H9 (cell line): ENCODE data around the gene ELL3. TPM values are rescaled to one million over a fixed set of nuclear protein-coding genes. Genes with fewer than 3 reads are reported as not detected.

Source experiments
- DNase-seq: peaks from one replicate; pipeline ENCODE4 v3.0.0-alpha.2; 2017
- H2AFZ ChIP-seq: one replicate; pipeline ENCODE4 v1.6.1; 2013; ENCODE audit warnings: mild to moderate bottlenecking, low read length, control low read depth, moderate library complexity
- H2AK5ac ChIP-seq: 2 replicates; pipeline ENCODE4 v1.6.1; 2013; ENCODE audit warnings: low read length, control low read depth, mixed read lengths; ENCODE audit not compliant: insufficient read length
- H2BK120ac ChIP-seq: one replicate; pipeline ENCODE4 v1.6.1; 2013; ENCODE audit warnings: low read depth, mild to moderate bottlenecking, low read length, control low read depth, inconsistent platforms; ENCODE audit not compliant: poor library complexity, severe bottlenecking
- H2BK12ac ChIP-seq: 2 replicates; pipeline ENCODE4 v1.6.1; 2013; ENCODE audit warnings: low read length, control low read depth, mixed read lengths, low read depth; ENCODE audit not compliant: insufficient read length
- H2BK15ac ChIP-seq: 2 replicates; pipeline ENCODE4 v1.6.1; 2013; ENCODE audit warnings: low read depth, low read length, control low read depth
- H2BK20ac ChIP-seq: one replicate; pipeline ENCODE4 v1.6.1; 2013; ENCODE audit warnings: low read depth, mild to moderate bottlenecking, low read length, control low read depth, inconsistent platforms; ENCODE audit not compliant: poor library complexity, severe bottlenecking
- H2BK5ac ChIP-seq: 2 replicates; pipeline ENCODE4 v1.6.1; 2013; ENCODE audit warnings: low read length, control low read depth, mixed read lengths; ENCODE audit not compliant: insufficient read length
- H3K14ac ChIP-seq: 2 replicates; pipeline ENCODE4 v1.6.1; 2013; ENCODE audit warnings: low read length, control low read depth; ENCODE audit not compliant: insufficient read depth
- H3K18ac ChIP-seq: 2 replicates; pipeline ENCODE4 v1.6.1; 2013; ENCODE audit warnings: low read depth, mild to moderate bottlenecking, mixed read lengths, low read length, control low read depth; ENCODE audit not compliant: insufficient read length
- H3K23ac ChIP-seq: 2 replicates; pipeline ENCODE4 v1.6.1; 2013; ENCODE audit warnings: low read length, control low read depth, mixed read lengths, low read depth; ENCODE audit not compliant: insufficient read length
- H3K23me2 ChIP-seq: 2 replicates; pipeline ENCODE4 v1.6.1; 2013; ENCODE audit warnings: low read depth, mild to moderate bottlenecking, mixed read lengths, low read length, control low read depth; ENCODE audit not compliant: insufficient read length, poor library complexity, severe bottlenecking
- H3K27ac ChIP-seq: 2 replicates; pipeline ENCODE4 v1.5.1; 2013; ENCODE audit warnings: low read length, control low read depth, mixed read lengths, low read depth; ENCODE audit not compliant: insufficient read length
- H3K27me3 ChIP-seq: 2 replicates; pipeline ENCODE4 v1.6.1; 2013; ENCODE audit warnings: low read length, control low read depth, inconsistent platforms; ENCODE audit not compliant: insufficient read depth
- H3K4ac ChIP-seq: 2 replicates; pipeline ENCODE4 v1.6.1; 2013; ENCODE audit warnings: low read depth, mild to moderate bottlenecking, control low read depth, inconsistent platforms, low read length, moderate library complexity
- H3K4me1 ChIP-seq: 2 replicates; pipeline ENCODE4 v1.6.1; 2013; ENCODE audit warnings: low read length, control low read depth, inconsistent platforms; ENCODE audit not compliant: insufficient read depth
- H3K4me2 ChIP-seq: 2 replicates; pipeline ENCODE4 v1.6.1; 2013; ENCODE audit warnings: low read length, control low read depth, mixed read lengths; ENCODE audit not compliant: insufficient read length, insufficient read depth
- H3K56ac ChIP-seq: 2 replicates; pipeline ENCODE4 v1.6.1; 2013; ENCODE audit warnings: low read depth, mild to moderate bottlenecking, mixed read lengths, low read length, control low read depth; ENCODE audit not compliant: insufficient read length
- H3K79me1 ChIP-seq: 2 replicates; pipeline ENCODE4 v1.6.1; 2013; ENCODE audit warnings: low read depth, mild to moderate bottlenecking, moderate library complexity, low read length, control low read depth, inconsistent platforms; ENCODE audit not compliant: insufficient read depth, poor library complexity, severe bottlenecking
- H3K79me2 ChIP-seq: 2 replicates; pipeline ENCODE4 v1.6.1; 2013; ENCODE audit warnings: low read length, control low read depth, inconsistent platforms; ENCODE audit not compliant: insufficient read depth
- H3K9ac ChIP-seq: 2 replicates; pipeline ENCODE4 v1.6.1; 2013; ENCODE audit warnings: low read length, control low read depth, mixed read lengths; ENCODE audit not compliant: insufficient read length; ENCODE audit errors: extremely low read depth
- H3K9me3 ChIP-seq: one replicate; pipeline ENCODE4 v1.6.1; 2013; ENCODE audit warnings: low read depth, low read length, inconsistent platforms; ENCODE audit not compliant: control insufficient read depth
- H3T11ph ChIP-seq: one replicate; pipeline ENCODE4 v1.6.1; 2013; ENCODE audit warnings: mild to moderate bottlenecking, low read length, control low read depth, inconsistent platforms
- H4K20me1 ChIP-seq: one replicate; pipeline ENCODE4 v1.6.1; 2013; ENCODE audit not compliant: control insufficient read depth, insufficient read length, insufficient read depth
- H4K5ac ChIP-seq: 2 replicates; pipeline ENCODE4 v1.6.1; 2013; ENCODE audit warnings: low read depth, mild to moderate bottlenecking, mixed read lengths, low read length, control low read depth; ENCODE audit not compliant: insufficient read length
- H4K8ac ChIP-seq: replicated peaks from 2 replicates; pipeline ENCODE4 v1.6.1; 2013; ENCODE audit warnings: low read length, control low read depth, mixed read lengths, low read depth; ENCODE audit not compliant: insufficient read length
- H4K91ac ChIP-seq: 2 replicates; pipeline ENCODE4 v1.6.1; 2013; ENCODE audit warnings: low read depth, mild to moderate bottlenecking, moderate library complexity, mixed read lengths, low read length, control low read depth; ENCODE audit not compliant: insufficient read length
- H3K27ac Mint-ChIP-seq, 3 experiments: 2 replicates in 2 of 3; 3 replicates in 1 of 3; pipeline ENCODE4 v1.8.0; 2020 to 2021; ENCODE audit warnings: mixed read lengths in 3 of 3, mild to moderate bottlenecking in 1 of 3, moderate library complexity in 1 of 3
- H3K27me3 Mint-ChIP-seq: 2 replicates; pipeline ENCODE4 v1.8.0; 2021; ENCODE audit warnings: low read depth, mild to moderate bottlenecking, moderate library complexity, mixed read lengths
- H3K36me3 Mint-ChIP-seq, 3 experiments: 2 replicates in 2 of 3; 3 replicates in 1 of 3; pipeline ENCODE4 v1.8.0; 2020 to 2021; ENCODE audit warnings: low read depth in 3 of 3, mixed read lengths in 3 of 3; ENCODE audit not compliant: insufficient read depth in 1 of 3
- H3K4me1 Mint-ChIP-seq, 2 experiments: 2 replicates each; pipeline ENCODE4 v1.8.0; 2020; ENCODE audit warnings: mixed read lengths in 2 of 2
- H3K4me3 Mint-ChIP-seq, 2 experiments: 2 replicates in 1 of 2; 3 replicates in 1 of 2; pipeline ENCODE4 v1.8.0; 2020 to 2021; ENCODE audit warnings: mild to moderate bottlenecking in 2 of 2, mixed read lengths in 2 of 2, moderate library complexity in 1 of 2
- H3K9me3 Mint-ChIP-seq, 2 experiments: 2 replicates in 1 of 2; 3 replicates in 1 of 2; pipeline ENCODE4 v1.8.0; 2020; ENCODE audit warnings: mild to moderate bottlenecking in 2 of 2, mixed read lengths in 2 of 2, moderate library complexity in 1 of 2
- WGBS: extraction: QIAGEN DNeasy Blood & Tissue Kit; methylation state at CpG from one replicate; pipeline ENCODE4 v1.1.7; 2013; ENCODE audit warnings: missing lambda C conversion rate, low lambda C conversion rate, mixed read lengths; ENCODE audit not compliant: insufficient read length; ENCODE audit errors: extremely low coverage; 5-methylcytosine and 5-hydroxymethylcytosine counted together
- microRNA-seq: library from miRNA; unstranded; fragments of <30 nt; microRNA quantifications from one replicate; pipeline ENCODE4, GENCODE V29; 2020; ENCODE audit warnings: borderline microRNAs expressed
- total RNA-seq: library from RNA; stranded (reverse); gene quantifications from 2 replicates; pipeline ENCODE4 v1.2.1, GENCODE V29; 2021
- TF ChIP-seq, protein P1 (sequence below): fragments of 200-600 bp; sonication (generic); conservative IDR thresholded peaks from 3 replicates; pipeline ENCODE4 v1.8.0; 2021; ENCODE audit warnings: antibody characterized with exemption, mild to moderate bottlenecking

The ELL3 gene
- total RNA-seq, 1 experiment from 2014 or later, result 6.4 TPM

DNA sequence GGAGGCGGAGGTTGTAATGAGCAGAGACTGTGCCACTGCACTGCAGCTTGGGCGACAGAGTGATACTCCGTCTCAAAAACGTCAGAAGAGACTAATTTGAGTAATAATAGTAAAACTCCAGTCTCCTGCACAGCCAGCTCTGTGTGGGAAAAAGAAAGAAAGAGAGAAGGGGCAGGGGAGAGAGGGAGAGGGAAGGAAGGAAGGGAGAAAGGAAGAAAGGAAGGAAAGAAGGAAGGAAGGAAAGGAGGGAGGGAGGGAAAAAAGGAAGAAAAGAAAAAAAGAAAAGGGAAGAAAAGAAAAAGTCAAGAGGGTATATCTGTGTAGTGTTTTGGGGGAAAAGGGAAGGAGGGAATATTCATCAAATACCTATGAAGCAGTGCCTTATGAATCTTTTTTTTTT, 53.6 kb downstream of the ELL3 start:
- H3K79me2 ChIP-seq, result no peaks in the 10 kb centered on the region
- no peak overlapping the region for H2BK15ac ChIP-seq
- no peaks in the 10 kb centered on the region for H3K9me3 ChIP-seq
- no peaks in the 10 kb centered on the region for H3K4me1 ChIP-seq
- peaks cover 7% of the 10 kb centered on the region for H3K27me3 Mint-ChIP-seq
- H3K9ac ChIP-seq, result no peak overlapping the region
- H2AFZ ChIP-seq, result no peak overlapping the region
- H3K4me2 ChIP-seq, result no peak overlapping the region
- no peak overlapping the region for H2BK20ac ChIP-seq
- H3K23ac ChIP-seq, result no peak overlapping the region
- H2BK5ac ChIP-seq, result no peak overlapping the region
- H3K36me3 Mint-ChIP-seq, result no peaks in the 10 kb centered on the region
- no peak overlapping the region for H4K91ac ChIP-seq
- H3K4ac ChIP-seq, result no peak overlapping the region
- no peak overlapping the region for H3K18ac ChIP-seq
- no peaks in the 10 kb centered on the region for H3K23me2 ChIP-seq
- no peak overlapping the region for H4K5ac ChIP-seq
- no peaks in the 10 kb centered on the region for H3K9me3 Mint-ChIP-seq
- H2BK120ac ChIP-seq, result no peak overlapping the region
- no peak overlapping the region for H3T11ph ChIP-seq
- H4K20me1 ChIP-seq, result no peaks in the 10 kb centered on the region
- DNase-seq, result no peak
- no peak overlapping the region for H2BK12ac ChIP-seq
- H3K27me3 ChIP-seq, result no peaks in the 10 kb centered on the region
- no peak overlapping the region for H2AK5ac ChIP-seq
- no peak overlapping the region for H3K14ac ChIP-seq
- WGBS, result no CpG with 5 or more reads among the region's 4 CpGs
- no peak overlapping the region for H3K27ac ChIP-seq
- H3K79me1 ChIP-seq, result no peaks in the 10 kb centered on the region
- H3K4me1 Mint-ChIP-seq, result no peaks in the 10 kb centered on the region
- no peak overlapping the region for H3K56ac ChIP-seq
- no peak overlapping the region for H4K8ac ChIP-seq
- H3K4me3 Mint-ChIP-seq, result no peak overlapping the region
- TF ChIP-seq, protein P1, sequence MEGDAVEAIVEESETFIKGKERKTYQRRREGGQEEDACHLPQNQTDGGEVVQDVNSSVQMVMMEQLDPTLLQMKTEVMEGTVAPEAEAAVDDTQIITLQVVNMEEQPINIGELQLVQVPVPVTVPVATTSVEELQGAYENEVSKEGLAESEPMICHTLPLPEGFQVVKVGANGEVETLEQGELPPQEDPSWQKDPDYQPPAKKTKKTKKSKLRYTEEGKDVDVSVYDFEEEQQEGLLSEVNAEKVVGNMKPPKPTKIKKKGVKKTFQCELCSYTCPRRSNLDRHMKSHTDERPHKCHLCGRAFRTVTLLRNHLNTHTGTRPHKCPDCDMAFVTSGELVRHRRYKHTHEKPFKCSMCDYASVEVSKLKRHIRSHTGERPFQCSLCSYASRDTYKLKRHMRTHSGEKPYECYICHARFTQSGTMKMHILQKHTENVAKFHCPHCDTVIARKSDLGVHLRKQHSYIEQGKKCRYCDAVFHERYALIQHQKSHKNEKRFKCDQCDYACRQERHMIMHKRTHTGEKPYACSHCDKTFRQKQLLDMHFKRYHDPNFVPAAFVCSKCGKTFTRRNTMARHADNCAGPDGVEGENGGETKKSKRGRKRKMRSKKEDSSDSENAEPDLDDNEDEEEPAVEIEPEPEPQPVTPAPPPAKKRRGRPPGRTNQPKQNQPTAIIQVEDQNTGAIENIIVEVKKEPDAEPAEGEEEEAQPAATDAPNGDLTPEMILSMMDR, result no peak
- no peak overlapping the region for H3K27ac Mint-ChIP-seq

Small RNA genes within 50 kb of the gene (microRNA-seq; reads per million reads assigned to microRNA genes)
- gene MIR1282, result not detected

Other genes with a start within 250 kb of the ELL3 start
- gene PPIP5K1, start 186.8 kb downstream of the ELL3 start, total RNA-seq, result 28.5 and 30.1 TPM in 2 replicates
- 31.0 and 36.7 TPM in 2 replicates for gene CKMT1B, start 182.9 kb downstream of the ELL3 start, total RNA-seq
- gene STRC, start 158.2 kb downstream of the ELL3 start, total RNA-seq, result 0.61 and 0.97 TPM in 2 replicates
- 1.6 and 4.6 TPM in 2 replicates for gene CATSPER2, start 128.1 kb downstream of the ELL3 start, total RNA-seq
- 35.5 and 38.4 TPM in 2 replicates for gene CKMT1A, start 83.1 kb downstream of the ELL3 start, total RNA-seq
- gene PDIA3, start 30.5 kb downstream of the ELL3 start, total RNA-seq, result 524 and 536 TPM in 2 replicates
- 819 and 831 TPM in 2 replicates for gene SERF2, start 15.4 kb upstream of the ELL3 start, total RNA-seq
- 0.17 and 0.26 TPM in 2 replicates for gene SERINC4, start 23.3 kb upstream of the ELL3 start, total RNA-seq
- 25.4 and 25.9 TPM in 2 replicates for gene HYPK, start 23.6 kb upstream of the ELL3 start, total RNA-seq
- gene MFAP1, start 47.7 kb upstream of the ELL3 start, total RNA-seq, result 44.7 and 47.8 TPM in 2 replicates
- 29.6 and 31.1 TPM in 2 replicates for gene WDR76, start 50.0 kb upstream of the ELL3 start, total RNA-seq